HL-60/S4 treated with retinoic acid at 250 ng/mL for 4 days and 3 days (cell line): ENCODE results near the gene CDHR5.
"Not testable (repeated sequence)": the region's sequence is repeated elsewhere in the genome, so short reads cannot be mapped to it uniquely, and the experiment has no call there.

Experiments used
- in situ Hi-C: fragments of 300-500 bp; cut with MboI; formaldehyde crosslinking; loops from 2 replicates; pipeline ENCODE4 v1.7.0; 2022; ENCODE audit warnings: low sequenced_read_pairs

Gene CDHR5

GRCh38 chr11:589798-590197, 35.0 kb downstream of the CDHR5 start:
- in situ Hi-C loops, result no loop called here

- in situ Hi-C loops, result no loop called here
Observed at GRCh38 chr11:587978-588380, 36.8 kb downstream of the CDHR5 start.

GRCh38 chr11:587546-587945, 37.2 kb downstream of the CDHR5 start:
- in situ Hi-C loops, result no loop called here

GRCh38 chr11:586376-587316, 38.1 kb downstream of the CDHR5 start:
- in situ Hi-C loops, result no loop called here

GRCh38 chr11:584287-584686, 40.5 kb downstream of the CDHR5 start:
- in situ Hi-C loops, result no loop called here

- in situ Hi-C loops, result no loop called here
Observed at GRCh38 chr11:581752-582151, 43.0 kb downstream of the CDHR5 start.

GRCh38 chr11:581342-581741, 43.4 kb downstream of the CDHR5 start:
- in situ Hi-C loops, result no loop called here

- in situ Hi-C loops, result no loop called here
Observed at GRCh38 chr11:579830-580601, 44.7 kb downstream of the CDHR5 start.

- in situ Hi-C loops, result no loop called here
Observed at GRCh38 chr11:578276-579035, 46.3 kb downstream of the CDHR5 start.

- in situ Hi-C loops, result no loop called here
Observed at GRCh38 chr11:577611-577894, 47.2 kb downstream of the CDHR5 start.

- in situ Hi-C loops, result no loop called here
Observed at GRCh38 chr11:576811-577610, 47.7 kb downstream of the CDHR5 start.

GRCh38 chr11:575996-576768, 48.6 kb downstream of the CDHR5 start, which contains the start of gene PHRF1:
PHRF1 (plus strand) TSS chr11:576470; CDS start chr11:581513, 5,043 bp downstream.
- in situ Hi-C loops, result no loop called here

GRCh38 chr11:575313-575995, 49.3 kb downstream of the CDHR5 start:
- in situ Hi-C loops, result no loop called here

GRCh38 chr11:574632-575312, 50.0 kb downstream of the CDHR5 start:
- in situ Hi-C loops, result no loop called here

- in situ Hi-C loops, result not testable (repeated sequence)
Observed at GRCh38 chr11:574031-574570, 50.7 kb downstream of the CDHR5 start.

GRCh38 chr11:573146-573759, 51.5 kb downstream of the CDHR5 start:
- in situ Hi-C loops, result no loop called here

- in situ Hi-C loops, result no loop called here
Observed at GRCh38 chr11:571802-572185, 53.0 kb downstream of the CDHR5 start.
